Upper lobe of right lung (tissue), 1 donor: ENCODE data around the gene COL4A1. TPM values are rescaled to one million over a fixed set of nuclear protein-coding genes. Genes with fewer than 3 reads are reported as not detected.

Experiments
- ATAC-seq: fragments of 200-7000 bp; cut with Tn5 transposase; one replicate; pipeline ENCODE4 v1.9.1; 2020; ENCODE audit warnings: mild to moderate bottlenecking, moderate library complexity
- DNase-seq: peaks from one replicate; pipeline ENCODE4 v3.0.0-alpha.2; 2020
- H3K27ac ChIP-seq: fragments of 200-600 bp; one replicate; pipeline ENCODE4 v1.8.0; 2022
- H3K27me3 ChIP-seq: fragments of 200-600 bp; one replicate; pipeline ENCODE4 v1.8.0; 2022; ENCODE audit warnings: mild to moderate bottlenecking
- H3K36me3 ChIP-seq: fragments of 200-600 bp; one replicate; pipeline ENCODE4 v1.8.0; 2022
- H3K4me1 ChIP-seq: fragments of 200-600 bp; one replicate; pipeline ENCODE4 v1.8.0; 2022
- H3K4me3 ChIP-seq: fragments of 200-600 bp; one replicate; pipeline ENCODE4 v1.8.0; 2022; ENCODE audit warnings: mild to moderate bottlenecking
- H3K9me3 ChIP-seq: fragments of 200-600 bp; one replicate; pipeline ENCODE4 v1.8.0; 2022
- CTCF ChIP-seq: fragments of 200-600 bp; IDR thresholded peaks from one replicate; pipeline ENCODE4 v1.8.0; 2022; ENCODE audit warnings: antibody characterized with exemption
- intact Hi-C: fragments of 100-400 bp; cut with DNase I; formaldehyde crosslinking; loops from one replicate; pipeline ENCODE4 v1.11.0; 2022
- total RNA-seq: library from RNA; stranded (reverse); fragmentation: NEBNext Ultra II Directional; extraction: Animal tissue kit (Norgen Biotek cat#: 25700); gene quantifications from one replicate; pipeline ENCODE4 v1.2.1, GENCODE V29; 2021
- donor health status: DM: no; HTN: yes; CAD: no; lungs with severe emphysema.

The COL4A1 gene
- total RNA-seq, 1 donor from 2014 or later, result 242 TPM

DNA sequence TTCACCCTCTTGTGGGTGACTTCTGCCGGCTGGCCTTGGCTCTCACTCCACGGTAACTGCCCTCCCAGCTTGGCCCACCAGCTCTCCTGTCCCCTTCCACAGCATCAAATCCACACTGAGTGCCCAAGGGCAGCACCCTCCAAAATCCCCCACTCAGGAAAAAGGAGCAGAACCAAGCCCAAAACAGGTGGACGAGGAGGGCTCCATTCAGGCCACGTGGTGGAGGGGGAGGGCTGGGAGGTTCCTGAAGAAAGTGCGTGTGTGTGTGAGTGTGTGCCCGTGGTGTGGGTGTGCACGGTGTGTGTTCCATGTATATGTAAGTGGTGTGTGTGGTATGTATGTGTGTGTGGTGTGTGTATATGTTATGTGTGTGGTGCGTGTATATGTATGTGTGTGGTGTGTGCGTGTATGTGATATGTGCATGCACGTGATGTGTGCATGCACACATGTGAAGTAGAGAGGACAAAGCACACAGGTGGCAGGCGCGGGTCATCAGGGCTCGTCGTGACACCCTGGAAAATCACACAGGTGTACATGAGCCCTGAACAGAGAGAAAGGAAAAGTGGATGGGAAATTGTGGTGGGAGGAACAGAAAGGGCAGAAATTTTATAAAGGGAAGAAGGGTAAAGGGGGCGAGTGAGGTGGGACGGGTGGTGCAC is 76.9 kb downstream of the COL4A1 start:
- DNase-seq (no peak), ATAC-seq (peak; percentile 26)
- H3K9me3 ChIP-seq, result no peaks in the 10 kb centered on the region
- H3K36me3 ChIP-seq, result no peaks in the 10 kb centered on the region
- H3K27ac ChIP-seq, result no peak overlapping the region
- H3K4me3 ChIP-seq, result no peak overlapping the region
- no peak for TF ChIP-seq CTCF
- no peaks in the 10 kb centered on the region for H3K27me3 ChIP-seq
- H3K4me1 ChIP-seq, result peaks cover 30% of the 10 kb centered on the region
- intact Hi-C loops, result loop anchor here (10.0 kb wide), 2 partner anchors 75 to 185 kb away; partner anchors contain the start of genes COL4A1 and COL4A2

GRCh38 chr13:110228936-110229904 is 77.7 kb downstream of the COL4A1 start:
- ATAC-seq (no peak), DNase-seq (no peak)
- H3K4me1 ChIP-seq, result peaks cover 24% of the 10 kb centered on the region
- intact Hi-C loops, result loop anchor here (10.0 kb wide), 2 partner anchors 76 to 186 kb away; partner anchors contain the start of genes COL4A1 and COL4A2
- H3K27me3 ChIP-seq, result no peaks in the 10 kb centered on the region
- H3K4me3 ChIP-seq, result no peak overlapping the region
- no peaks in the 10 kb centered on the region for H3K9me3 ChIP-seq
- no peak overlapping the region for H3K27ac ChIP-seq
- no peak for TF ChIP-seq CTCF
- no peaks in the 10 kb centered on the region for H3K36me3 ChIP-seq

- Histone ChIP-seq H3K27ac (no peak overlapping the region), H3K4me1 (peaks cover 16% of the 10 kb centered on the region), H3K9me3 (no peaks in the 10 kb centered on the region), H3K27me3 (no peaks in the 10 kb centered on the region), H3K36me3 (no peaks in the 10 kb centered on the region), H3K4me3 (no peak overlapping the region)
- intact Hi-C loops, result loop anchor here (10.0 kb wide), 2 partner anchors 77 to 187 kb away; partner anchors contain the start of genes COL4A1 and COL4A2
- no peak for TF ChIP-seq CTCF
- ATAC-seq (peak; percentile 19), DNase-seq (no peak)
Measured at GRCh38 chr13:110227864-110228643, 78.9 kb downstream of the COL4A1 start.

- peaks cover 11% of the 10 kb centered on the region for H3K4me1 ChIP-seq
- H3K36me3 ChIP-seq, result no peaks in the 10 kb centered on the region
- no peak for DNase-seq
- no peak for ATAC-seq
- H3K4me3 ChIP-seq, result no peak overlapping the region
- H3K27me3 ChIP-seq, result no peaks in the 10 kb centered on the region
- H3K9me3 ChIP-seq, result no peaks in the 10 kb centered on the region
- no peak for TF ChIP-seq CTCF
- no peak overlapping the region for H3K27ac ChIP-seq
- intact Hi-C loops, result loop anchor here (10.0 kb wide), 2 partner anchors 77 to 187 kb away; partner anchors contain the start of genes COL4A1 and COL4A2
Measured at GRCh38 chr13:110227416-110227815, 79.5 kb downstream of the COL4A1 start.
